Right lobe of liver (tissue), 6 donors: Measurements from ENCODE around the gene TNFSF4. TPM values are rescaled to one million over a fixed set of nuclear protein-coding genes. Genes with fewer than 3 reads are reported as not detected.
A peak's percentile ranks its signal among the peaks of the same experiment; 100 is the strongest.

Experiments used
- ATAC-seq, 4 donors: fragments of 200-7000 bp; cut with Tn5 transposase; one replicate each; pipeline ENCODE4 v1.9.1; 2020; ENCODE audit warnings: mild to moderate bottlenecking in 4 of 4, moderate library complexity in 4 of 4
- DNase-seq, 3 donors: peaks; one replicate each; pipeline ENCODE4 v3.0.0-alpha.2; 2020
- H3K27ac ChIP-seq, 3 donors: fragments of 200-600 bp; one replicate each; pipeline ENCODE4 v1.8.0; 2022
- H3K27me3 ChIP-seq, 2 donors: fragments of 200-600 bp; one replicate each; pipeline ENCODE4 v1.8.0; 2022
- H3K36me3 ChIP-seq, 4 donors: fragments of 200-600 bp; sonication (generic) in 1 of 4; one replicate each; pipeline versions ENCODE4 v1.5.1 to v1.8.0; 2017 to 2022; ENCODE audit warnings: control low read depth in 1 of 4
- H3K4me1 ChIP-seq, 4 donors: fragments of 200-600 bp; sonication (generic) in 1 of 4; one replicate each; pipeline versions ENCODE4 v1.5.1 to v1.8.0; 2017 to 2022; ENCODE audit warnings: control low read depth in 1 of 4
- H3K4me3 ChIP-seq, 3 donors: fragments of 200-600 bp; one replicate each; pipeline ENCODE4 v1.8.0; 2022
- H3K9me3 ChIP-seq, 4 donors: fragments of 200-600 bp; sonication (generic) in 1 of 4; one replicate each; pipeline versions ENCODE4 v1.5.1 to v1.8.0; 2017 to 2022; ENCODE audit warnings: control low read depth in 1 of 4
- CTCF ChIP-seq, 4 donors: fragments of 200-600 bp in 3 of 4; fragments of 450-650 bp in 1 of 4; IDR thresholded peaks; one replicate each; pipeline versions ENCODE4 v1.5.1 to v1.8.0; 2016 to 2022; ENCODE audit warnings: antibody characterized with exemption in 4 of 4, mild to moderate bottlenecking in 2 of 4
- POLR2A ChIP-seq: fragments of 450-650 bp; IDR thresholded peaks from one replicate; pipeline ENCODE4 v1.6.1; 2017; ENCODE audit warnings: antibody characterized with exemption, mild to moderate bottlenecking
- WGBS: methylation state at CpG from one replicate; pipeline ENCODE4 v1.1.6; 2018; ENCODE audit warnings: low coverage, low lambda C conversion rate; ENCODE audit not compliant: insufficient coverage; ENCODE audit errors: missing lambda C conversion rate; 5-methylcytosine and 5-hydroxymethylcytosine counted together
- intact Hi-C, 2 donors: fragments of 100-400 bp; cut with DNase I; formaldehyde crosslinking; loops; one replicate each; pipeline versions ENCODE4 v1.11.2 to v1.14.1; 2022
- total RNA-seq, 6 experiments: library from RNA; depleted of rRNA in 2 of 6; stranded (reverse); fragments of >200 nt in 2 of 6; fragmentation: NEBNext Ultra II Directional in 3 of 6; extraction: Animal tissue kit (Norgen Biotek cat#: 25700) in 3 of 6; gene quantifications; one replicate each; pipeline versions ENCODE4 v1.1.0 to v1.2.4, GENCODE V29; 2016 to 2023
- donor health status: DM: no; HTN: yes; CAD: no.
- donor health status: DM: no; HTN: no; CAD: no.
- donor health status: DM: no; HTN: no; CAD: no.
- donor health status: DM: no; HTN: yes; CAD: no.
- donor health status: DM: no; HTN: yes; CAD: no.

TNFSF4 gene
- total RNA-seq, 6 experiments from 2014 or later = 0.49 to 0.97 (median 0.55) TPM

- Histone ChIP-seq H3K36me3 (no peaks in the 10 kb centered on the region), H3K27me3 (no peaks in the 10 kb centered on the region), H3K9me3 (no peaks in the 10 kb centered on the region), H3K4me1 (no peaks in the 10 kb centered on the region), H3K4me3 (no peak overlapping the region), H3K27ac (no peak overlapping the region)
- intact Hi-C loops = loop anchor here (10.0 kb wide), 2 partner anchors 378 to 458 kb away; no protein-coding TSS in a partner anchor
- WGBS = 5% methylated on average over 5 of the region's 5 CpGs
- ATAC-seq (peak; percentile 86 to 88 (median 88)), DNase-seq (no peak)
- TF ChIP-seq POLR2A (no peak), CTCF (IDR thresholded peaks at IDR 0.05) (peak; percentile 66 to 84 (median 68))
Measured at GRCh38 chr1:173202424-173203145, 4.5 kb downstream of the TNFSF4 start.

- DNase-seq (no peak), ATAC-seq (no peak)
- no peaks in the 10 kb centered on the region for H3K36me3 ChIP-seq
- H3K27ac ChIP-seq = no peak overlapping the region
- H3K4me1 ChIP-seq = no peaks in the 10 kb centered on the region
- H3K9me3 ChIP-seq = no peaks in the 10 kb centered on the region
- intact Hi-C loops = loop anchor here (10.0 kb wide), 2 partner anchors 377 to 457 kb away; no protein-coding TSS in a partner anchor
- no peak for TF ChIP-seq POLR2A
- TF ChIP-seq CTCF (IDR thresholded peaks at IDR 0.05) = no peak
- H3K4me3 ChIP-seq = no peak overlapping the region
- 60% methylated on average over 1 of the region's 1 CpG for WGBS
- no peaks in the 10 kb centered on the region for H3K27me3 ChIP-seq
Measured at GRCh38 chr1:173201969-173202368, 5.2 kb downstream of the TNFSF4 start.

GRCh38 chr1:173195596-173196088, 11.5 kb downstream of the TNFSF4 start:
- WGBS = 94% methylated on average over 2 of the region's 5 CpGs
- no peak for TF ChIP-seq POLR2A
- no peak for TF ChIP-seq CTCF (IDR thresholded peaks at IDR 0.05)
- no peak overlapping the region for H3K27ac ChIP-seq
- ATAC-seq (no peak), DNase-seq (no peak)
- H3K36me3 ChIP-seq = no peaks in the 10 kb centered on the region
- intact Hi-C loops = no loop called here
- no peaks in the 10 kb centered on the region for H3K27me3 ChIP-seq
- no peak overlapping the region for H3K4me3 ChIP-seq
- peaks cover 0 to 8% (median 3%) of the 10 kb centered on the region in 4 donors for H3K4me1 ChIP-seq
- no peaks in the 10 kb centered on the region for H3K9me3 ChIP-seq

- ATAC-seq (no peak), DNase-seq (no peak)
- TF ChIP-seq CTCF (IDR thresholded peaks at IDR 0.05) (no peak), POLR2A (no peak)
- Histone ChIP-seq H3K9me3 (no peaks in the 10 kb centered on the region), H3K27ac (no peak overlapping the region), H3K4me3 (no peak overlapping the region), H3K4me1 (peaks cover 0 to 23% (median 5%) of the 10 kb centered on the region in 4 donors), H3K27me3 (no peaks in the 10 kb centered on the region), H3K36me3 (no peaks in the 10 kb centered on the region)
- intact Hi-C loops = no loop called here
- WGBS = 42% methylated on average over 2 of the region's 2 CpGs
Measured at GRCh38 chr1:173193639-173194038, 13.5 kb downstream of the TNFSF4 start.
